ENCODE results near the gene TLE1.

TLE1 gene

DNA sequence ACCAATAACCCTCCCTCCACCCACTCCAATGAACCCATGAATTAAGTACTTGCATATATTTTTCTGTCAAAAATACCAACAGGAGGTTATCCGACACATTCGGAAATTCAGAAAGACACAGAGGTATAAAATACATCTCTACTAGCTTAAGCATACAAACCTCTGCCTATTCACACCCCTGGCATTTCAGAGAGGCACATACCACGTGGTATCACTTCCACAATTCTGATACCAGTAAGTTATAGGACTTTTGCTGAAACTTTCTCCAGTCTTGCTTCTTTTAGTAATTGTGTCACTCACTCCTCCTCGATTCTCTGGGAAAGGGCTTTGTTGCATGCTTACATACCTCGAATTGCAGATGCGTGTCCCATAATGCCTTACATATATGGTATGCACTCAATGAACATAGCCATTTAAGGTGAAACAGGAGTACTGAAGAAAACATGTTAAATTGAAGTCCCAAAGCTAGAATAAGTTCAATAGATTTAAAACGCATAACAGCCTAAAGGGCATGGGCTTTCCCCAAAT, 58.1 kb downstream of the TLE1 start:
- no peaks in the 10 kb centered on the region for H4K20me1 ChIP-seq (ENCODE audit: insufficient read depth, low read length)
- no peak overlapping the region for H3K4me3 ChIP-seq (ENCODE audit: low read depth, low read length, poor library complexity, severe bottlenecking)
- H3K4me2 ChIP-seq (ENCODE audit: low read length): no peak overlapping the region
- TF ChIP-seq, protein P1, sequence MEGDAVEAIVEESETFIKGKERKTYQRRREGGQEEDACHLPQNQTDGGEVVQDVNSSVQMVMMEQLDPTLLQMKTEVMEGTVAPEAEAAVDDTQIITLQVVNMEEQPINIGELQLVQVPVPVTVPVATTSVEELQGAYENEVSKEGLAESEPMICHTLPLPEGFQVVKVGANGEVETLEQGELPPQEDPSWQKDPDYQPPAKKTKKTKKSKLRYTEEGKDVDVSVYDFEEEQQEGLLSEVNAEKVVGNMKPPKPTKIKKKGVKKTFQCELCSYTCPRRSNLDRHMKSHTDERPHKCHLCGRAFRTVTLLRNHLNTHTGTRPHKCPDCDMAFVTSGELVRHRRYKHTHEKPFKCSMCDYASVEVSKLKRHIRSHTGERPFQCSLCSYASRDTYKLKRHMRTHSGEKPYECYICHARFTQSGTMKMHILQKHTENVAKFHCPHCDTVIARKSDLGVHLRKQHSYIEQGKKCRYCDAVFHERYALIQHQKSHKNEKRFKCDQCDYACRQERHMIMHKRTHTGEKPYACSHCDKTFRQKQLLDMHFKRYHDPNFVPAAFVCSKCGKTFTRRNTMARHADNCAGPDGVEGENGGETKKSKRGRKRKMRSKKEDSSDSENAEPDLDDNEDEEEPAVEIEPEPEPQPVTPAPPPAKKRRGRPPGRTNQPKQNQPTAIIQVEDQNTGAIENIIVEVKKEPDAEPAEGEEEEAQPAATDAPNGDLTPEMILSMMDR (IDR thresholded peaks at IDR 0.05; ENCODE audit: low read length): no peak
- TF ChIP-seq EZH2 (IDR thresholded peaks at IDR 0.05; ENCODE audit: borderline replicate concordance, low read length): no peak
- H3K4me1 ChIP-seq (ENCODE audit: insufficient read depth, low read length, severe bottlenecking): peaks cover 4% of the 10 kb centered on the region
- no peaks in the 10 kb centered on the region for H3K9me2 ChIP-seq (ENCODE audit: low read depth, low read length)
- no peak overlapping the region for H3K27ac ChIP-seq (ENCODE audit: low read depth, low read length, poor library complexity, severe bottlenecking)
- H3F3A ChIP-seq (ENCODE audit: insufficient read depth, low read length): no peaks in the 10 kb centered on the region
- H3K27me3 ChIP-seq (ENCODE audit: insufficient read depth, low read length): no peaks in the 10 kb centered on the region
- H3K79me2 ChIP-seq (ENCODE audit: insufficient read depth, low read length): no peaks in the 10 kb centered on the region
- no peak overlapping the region for H2AFZ ChIP-seq (ENCODE audit: low read length)
- no peak overlapping the region for H3K9ac ChIP-seq (ENCODE audit: low read length)
- no peaks in the 10 kb centered on the region for H3K36me3 ChIP-seq (ENCODE audit: insufficient read depth, low read length)
- no peaks in the 10 kb centered on the region for H3K9me3 ChIP-seq (ENCODE audit: low read length)

DNA sequence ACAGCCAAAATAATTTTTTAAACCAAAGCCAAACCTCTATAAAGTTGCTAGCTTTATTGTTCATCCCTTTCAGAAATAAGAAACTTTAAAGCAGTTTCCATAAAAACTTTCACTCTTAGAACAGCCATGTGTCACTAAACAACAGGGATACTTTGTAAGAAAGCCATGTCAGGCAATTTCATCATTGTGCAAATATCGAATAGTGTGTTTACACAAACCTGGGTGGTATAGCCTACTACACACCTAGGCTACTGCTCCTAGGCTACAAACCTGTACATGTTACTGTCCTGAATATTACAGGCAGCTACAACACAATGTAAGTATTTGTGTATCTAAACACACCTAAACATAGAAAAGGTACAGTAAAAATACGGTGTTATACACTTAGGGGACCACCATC, 59.9 kb downstream of the TLE1 start:
- no peaks in the 10 kb centered on the region for H4K20me1 ChIP-seq (ENCODE audit: insufficient read depth, low read length)
- H3K4me1 ChIP-seq (ENCODE audit: insufficient read depth, low read length, severe bottlenecking): no peaks in the 10 kb centered on the region
- no peaks in the 10 kb centered on the region for H3F3A ChIP-seq (ENCODE audit: insufficient read depth, low read length)
- no peak for TF ChIP-seq EZH2 (IDR thresholded peaks at IDR 0.05; ENCODE audit: borderline replicate concordance, low read length)
- TF ChIP-seq, protein P1 (IDR thresholded peaks at IDR 0.05; ENCODE audit: low read length): no peak
- H3K9me3 ChIP-seq (ENCODE audit: low read length): no peaks in the 10 kb centered on the region
- H3K4me3 ChIP-seq (ENCODE audit: low read depth, low read length, poor library complexity, severe bottlenecking): no peak overlapping the region
- H3K27me3 ChIP-seq (ENCODE audit: insufficient read depth, low read length): no peaks in the 10 kb centered on the region
- H3K4me2 ChIP-seq (ENCODE audit: low read length): no peak overlapping the region
- H2AFZ ChIP-seq (ENCODE audit: low read length): no peak overlapping the region
- H3K36me3 ChIP-seq (ENCODE audit: insufficient read depth, low read length): no peaks in the 10 kb centered on the region
- no peaks in the 10 kb centered on the region for H3K79me2 ChIP-seq (ENCODE audit: insufficient read depth, low read length)
- H3K9me2 ChIP-seq (ENCODE audit: low read depth, low read length): no peaks in the 10 kb centered on the region
- H3K27ac ChIP-seq (ENCODE audit: low read depth, low read length, poor library complexity, severe bottlenecking): no peak overlapping the region
- no peak overlapping the region for H3K9ac ChIP-seq (ENCODE audit: low read length)

DNA sequence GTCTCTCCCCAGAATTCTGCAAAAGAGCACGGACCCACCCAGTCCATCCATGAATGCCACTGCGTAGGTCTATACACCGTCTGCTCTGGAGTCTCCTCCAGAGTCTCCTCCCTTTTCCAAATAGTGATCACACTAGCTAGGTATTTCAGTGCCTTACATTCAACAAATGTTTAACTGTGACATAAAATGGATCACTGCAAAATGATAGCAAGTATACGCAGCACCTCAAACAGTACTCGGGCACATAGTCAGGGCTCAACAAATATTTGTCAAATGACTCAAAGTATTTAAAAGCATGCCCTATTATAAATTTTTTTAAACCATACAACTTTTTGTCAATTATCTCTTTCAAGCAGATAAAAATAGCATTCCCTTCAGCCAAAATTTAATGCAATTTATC, 60.5 kb downstream of the TLE1 start:
- no peak overlapping the region for H3K27ac ChIP-seq (ENCODE audit: low read depth, low read length, poor library complexity, severe bottlenecking)
- H4K20me1 ChIP-seq (ENCODE audit: insufficient read depth, low read length): no peaks in the 10 kb centered on the region
- no peaks in the 10 kb centered on the region for H3K27me3 ChIP-seq (ENCODE audit: insufficient read depth, low read length)
- no peaks in the 10 kb centered on the region for H3K36me3 ChIP-seq (ENCODE audit: insufficient read depth, low read length)
- no peaks in the 10 kb centered on the region for H3K79me2 ChIP-seq (ENCODE audit: insufficient read depth, low read length)
- no peaks in the 10 kb centered on the region for H3K9me2 ChIP-seq (ENCODE audit: low read depth, low read length)
- H3F3A ChIP-seq (ENCODE audit: insufficient read depth, low read length): no peaks in the 10 kb centered on the region
- H3K4me2 ChIP-seq (ENCODE audit: low read length): no peak overlapping the region
- TF ChIP-seq EZH2 (IDR thresholded peaks at IDR 0.05; ENCODE audit: borderline replicate concordance, low read length): no peak
- TF ChIP-seq, protein P1 (IDR thresholded peaks at IDR 0.05; ENCODE audit: low read length): no peak
- no peaks in the 10 kb centered on the region for H3K9me3 ChIP-seq (ENCODE audit: low read length)
- no peaks in the 10 kb centered on the region for H3K4me1 ChIP-seq (ENCODE audit: insufficient read depth, low read length, severe bottlenecking)
- H3K9ac ChIP-seq (ENCODE audit: low read length): no peak overlapping the region
- no peak overlapping the region for H2AFZ ChIP-seq (ENCODE audit: low read length)
- no peak overlapping the region for H3K4me3 ChIP-seq (ENCODE audit: low read depth, low read length, poor library complexity, severe bottlenecking)
